Upper lobe of left lung (tissue), 4 donors: ENCODE results near the gene FOXP2.

Experiments
- CTCF ChIP-seq, 6 experiments: fragments of 450-650 bp in 4 of 6; fragments of 200-600 bp in 2 of 6; sonication (generic) in 2 of 6; IDR thresholded peaks; one replicate each; pipeline ENCODE4 v1.5.1; 2016 to 2019; ENCODE audit warnings: antibody characterized with exemption in 6 of 6
- EP300 ChIP-seq, 4 donors: sonication (generic); formaldehyde crosslinking; IDR thresholded peaks; one replicate each; pipeline ENCODE4 v1.5.1; 2017; ENCODE audit warnings: antibody characterized with exemption in 4 of 4, control low read depth in 2 of 4
- POLR2A ChIP-seq, 4 donors: fragments of 450-650 bp; IDR thresholded peaks; one replicate each; pipeline ENCODE4 v1.5.1; 2016 to 2017; ENCODE audit warnings: antibody characterized with exemption in 4 of 4, mild to moderate bottlenecking in 2 of 4
- POLR2AphosphoS5 ChIP-seq, 2 donors: sonication (generic); formaldehyde crosslinking; IDR thresholded peaks; one replicate each; pipeline ENCODE4 v1.5.1; 2017; ENCODE audit warnings: antibody characterized with exemption in 2 of 2

GRCh38 chr7:114659409-114660125 is 245.0 kb downstream of the FOXP2 start:
- TF ChIP-seq CTCF (IDR thresholded peaks at IDR 0.05) (no peak), EP300 (IDR thresholded peaks at IDR 0.05) (no peak), POLR2A (IDR thresholded peaks at IDR 0.05) (no peak), POLR2AphosphoS5 (IDR thresholded peaks at IDR 0.05) (no peak)
